Chondrocyte (in vitro differentiated cells): ENCODE measurements around the gene TNNT2. TPM values are rescaled to one million over a fixed set of nuclear protein-coding genes. Genes with fewer than 3 reads are reported as not detected.
A peak's percentile ranks its signal among the peaks of the same experiment; 100 is the strongest.

Experiments used
- DNase-seq: peaks from one replicate; pipeline ENCODE4 v3.0.0; 2021; ENCODE audit warnings: mixed read lengths, low spot score
- H3K27ac Mint-ChIP-seq: one replicate; pipeline ENCODE4 v1.8.0; 2021; ENCODE audit warnings: mild to moderate bottlenecking, moderate library complexity, mixed read lengths; ENCODE audit not compliant: unreplicated experiment
- H3K27me3 Mint-ChIP-seq: 2 replicates; pipeline ENCODE4 v1.8.0; 2021; ENCODE audit warnings: low read depth, mixed read lengths
- H3K36me3 Mint-ChIP-seq: 2 replicates; pipeline ENCODE4 v1.8.0; 2021; ENCODE audit warnings: low read depth, mixed read lengths
- H3K4me1 Mint-ChIP-seq: 2 replicates; pipeline ENCODE4 v1.8.0; 2021; ENCODE audit warnings: low read depth, mild to moderate bottlenecking, mixed read lengths
- H3K4me3 Mint-ChIP-seq: one replicate; pipeline ENCODE4 v1.8.0; 2021; ENCODE audit warnings: mild to moderate bottlenecking, moderate library complexity, mixed read lengths; ENCODE audit not compliant: unreplicated experiment
- H3K9me3 Mint-ChIP-seq: 2 replicates; pipeline ENCODE4 v1.8.0; 2021; ENCODE audit warnings: low read depth, mixed read lengths
- CTCF ChIP-seq: fragments of 200-600 bp; sonication (generic); IDR thresholded peaks from 2 replicates; pipeline ENCODE4 v1.5.0; 2021; ENCODE audit warnings: antibody characterized with exemption, mild to moderate bottlenecking, moderate library complexity
- total RNA-seq: library from RNA; stranded (reverse); gene quantifications from 3 replicates; pipeline ENCODE4 v1.2.1, GENCODE V29; 2021

Gene TNNT2
- total RNA-seq, 1 donor from 2014 or later, result 21.6 TPM

- H3K4me1 Mint-ChIP-seq, result peaks cover 15% of the 10 kb centered on the region
- H3K27ac Mint-ChIP-seq, result no peak overlapping the region
- no peak for TF ChIP-seq CTCF
- H3K9me3 Mint-ChIP-seq, result no peaks in the 10 kb centered on the region
- H3K4me3 Mint-ChIP-seq, result no peak overlapping the region
- peaks cover 12% of the 10 kb centered on the region for H3K27me3 Mint-ChIP-seq
- peaks cover 6% of the 10 kb centered on the region for H3K36me3 Mint-ChIP-seq
- DNase-seq, result peak; percentile 54
Observed at GRCh38 chr1:201327687-201328240, 49.7 kb downstream of the TNNT2 start.

GRCh38 chr1:201326710-201327109, 50.8 kb downstream of the TNNT2 start:
- peaks cover 12% of the 10 kb centered on the region for H3K27me3 Mint-ChIP-seq
- H3K9me3 Mint-ChIP-seq, result no peaks in the 10 kb centered on the region
- no peak for TF ChIP-seq CTCF

GRCh38 chr1:201325678-201326060, 51.8 kb downstream of the TNNT2 start:
- no peak overlapping the region for H3K27ac Mint-ChIP-seq
- no peak for DNase-seq
- peaks cover 15% of the 10 kb centered on the region for H3K4me1 Mint-ChIP-seq
- H3K4me3 Mint-ChIP-seq, result no peak overlapping the region
- TF ChIP-seq CTCF, result no peak
- peaks cover 6% of the 10 kb centered on the region for H3K36me3 Mint-ChIP-seq
- H3K27me3 Mint-ChIP-seq, result peaks cover 12% of the 10 kb centered on the region
- H3K9me3 Mint-ChIP-seq, result no peaks in the 10 kb centered on the region

More at GRCh38 chr1:201326710-201327109, 50.8 kb downstream of the TNNT2 start:
- peaks cover 15% of the 10 kb centered on the region for H3K4me1 Mint-ChIP-seq
- H3K4me3 Mint-ChIP-seq, result no peak overlapping the region
- H3K36me3 Mint-ChIP-seq, result peaks cover 6% of the 10 kb centered on the region
- peak; percentile 57 for DNase-seq
- H3K27ac Mint-ChIP-seq, result no peak overlapping the region

GRCh38 chr1:201324821-201325677, 52.4 kb downstream of the TNNT2 start:
- Mint-ChIP-seq H3K36me3 (peaks cover 6% of the 10 kb centered on the region), H3K27ac (no peak overlapping the region), H3K4me3 (no peak overlapping the region), H3K27me3 (peaks cover 12% of the 10 kb centered on the region), H3K4me1 (peaks cover 10% of the 10 kb centered on the region), H3K9me3 (no peaks in the 10 kb centered on the region)
- no peak for TF ChIP-seq CTCF
- peak; percentile 67 for DNase-seq

GRCh38 chr1:201324306-201324705, 53.2 kb downstream of the TNNT2 start:
- Mint-ChIP-seq H3K4me1 (peaks cover 3% of the 10 kb centered on the region), H3K4me3 (no peak overlapping the region), H3K36me3 (peaks cover 6% of the 10 kb centered on the region), H3K27ac (no peak overlapping the region), H3K27me3 (peaks cover 12% of the 10 kb centered on the region), H3K9me3 (no peaks in the 10 kb centered on the region)
- peak; percentile 58 for DNase-seq
- TF ChIP-seq CTCF, result no peak
